Effector CD4-positive, alpha-beta T cell (primary cell): Measurements from ENCODE around the gene PGF.
A peak's percentile ranks its signal among the peaks of the same experiment; 100 is the strongest.
"Not testable (repeated sequence)": the region's sequence is repeated elsewhere in the genome, so short reads cannot be mapped to it uniquely, and the experiment has no call there.

ENCODE experiments used
- DNase-seq: peaks from one replicate; pipeline ENCODE4 v3.0.0-alpha.2; 2020
- total RNA-seq: gene quantifications from one replicate; lab custom pipeline; 2026; lab: John Stamatoyannopoulos, UW

The PGF gene
- total RNA-seq: 1.1 reads per million

- DNase-seq: peak; percentile 10
Measured at GRCh38 chr14:74955229-74956026, at the start of gene PGF. TSS of gene PGF (minus strand) at chr14:74955597. CDS start at chr14:74955242, 355 bp downstream.

- DNase-seq: no peak
Measured at GRCh38 chr14:75003250-75004027, 48.0 kb upstream of the PGF start.

- peak; percentile 98 for DNase-seq
Measured at GRCh38 chr14:75002392-75003249, 47.2 kb upstream of the PGF start, which contains the start of gene EIF2B2. TSS of gene EIF2B2 (plus strand) at chr14:75002921. CDS start at chr14:75002991, 70 bp downstream.

GRCh38 chr14:75001899-75002298, 46.5 kb upstream of the PGF start:
- no peak for DNase-seq

- DNase-seq: no peak
Measured at GRCh38 chr14:75001261-75001660, 45.9 kb upstream of the PGF start.

- not testable (repeated sequence) for DNase-seq
Measured at GRCh38 chr14:74995781-74996180, 40.4 kb upstream of the PGF start.

GRCh38 chr14:74994182-74994581, 38.8 kb upstream of the PGF start:
- DNase-seq: not testable (repeated sequence)

- no peak for DNase-seq
Measured at GRCh38 chr14:74988993-74989392, 33.6 kb upstream of the PGF start.

GRCh38 chr14:74988131-74988530, 32.7 kb upstream of the PGF start:
- no peak for DNase-seq

- DNase-seq: no peak
Measured at GRCh38 chr14:74985806-74986205, 30.4 kb upstream of the PGF start.

- no peak for DNase-seq
Measured at GRCh38 chr14:74985028-74985310, 29.6 kb upstream of the PGF start.

GRCh38 chr14:74984236-74985027, 29.0 kb upstream of the PGF start:
- DNase-seq: no peak

GRCh38 chr14:74983343-74983742, 27.9 kb upstream of the PGF start:
- no peak for DNase-seq

GRCh38 chr14:74982661-74983060, 27.3 kb upstream of the PGF start:
- DNase-seq: no peak

GRCh38 chr14:74981833-74982232, 26.4 kb upstream of the PGF start:
- DNase-seq: no peak

- no peak for DNase-seq
Measured at GRCh38 chr14:74981462-74981782, 26.0 kb upstream of the PGF start.

GRCh38 chr14:74980731-74981461, 25.5 kb upstream of the PGF start:
- DNase-seq: no peak

GRCh38 chr14:74980398-74980730, 25.0 kb upstream of the PGF start:
- DNase-seq: no peak

GRCh38 chr14:74979442-74980397, 24.3 kb upstream of the PGF start:
- DNase-seq: no peak

GRCh38 chr14:74979029-74979428, 23.6 kb upstream of the PGF start:
- no peak for DNase-seq
